ENCODE data around the gene PRELID2. TPM values are rescaled to one million over a fixed set of nuclear protein-coding genes. Genes with fewer than 3 reads are reported as not detected.
"Not testable (repeated sequence)": the region's sequence is repeated elsewhere in the genome, so short reads cannot be mapped to it uniquely, and the experiment has no call there.

Gene PRELID2
- polyA plus RNA-seq, 1 donor, result 29.0 TPM

- H3K4me1 ChIP-seq (ENCODE audit: control insufficient read depth, insufficient read depth, low read length), result peaks cover 8% of the 10 kb centered on the region
- no peak overlapping the region for H3K27ac ChIP-seq (ENCODE audit: low read length)
- H3K27me3 ChIP-seq (ENCODE audit: control insufficient read depth, insufficient read depth, low read length), result no peaks in the 10 kb centered on the region
- H3K4me3 ChIP-seq (ENCODE audit: low read length), result no peak overlapping the region
- H3K9me3 ChIP-seq (ENCODE audit: control insufficient read depth, low read depth, low read length), result no peaks in the 10 kb centered on the region
- DNase-seq, result no peak
- no peaks in the 10 kb centered on the region for H3K36me3 ChIP-seq (ENCODE audit: control insufficient read depth, insufficient read depth, low read length)
Observed at GRCh38 chr5:145841299-145841698, 6.2 kb upstream of the PRELID2 start.

GRCh38 chr5:145840458-145841132, 5.5 kb upstream of the PRELID2 start:
- no CpG with 5 or more reads among the region's 3 CpGs for WGBS (ENCODE audit: insufficient coverage, low lambda C conversion rate)
- no peaks in the 10 kb centered on the region for H3K9me3 ChIP-seq (ENCODE audit: control insufficient read depth, low read depth, low read length)

DNA sequence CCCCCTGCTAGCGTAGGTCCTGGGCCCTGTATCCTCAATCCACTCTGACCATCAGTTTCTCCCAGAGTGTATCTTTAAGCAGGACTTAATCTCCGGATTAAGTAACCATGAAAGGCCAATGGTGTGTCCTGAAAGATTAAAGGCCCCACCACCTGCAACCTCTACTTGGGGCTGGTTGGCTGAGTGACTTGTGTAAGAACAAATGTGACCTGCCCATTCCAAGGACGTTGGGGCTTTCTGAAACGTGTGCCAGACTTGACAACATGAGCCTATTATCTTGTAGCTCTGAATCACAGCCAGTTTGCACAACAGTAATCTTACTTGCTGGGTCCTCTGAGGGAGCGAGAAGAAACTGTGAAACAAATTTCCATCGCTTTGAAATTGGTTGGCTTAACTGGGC, 3.1 kb upstream of the PRELID2 start:
- peak overlapping the region; percentile 27 for H3K27ac ChIP-seq (ENCODE audit: low read length)
- H3K4me3 ChIP-seq (ENCODE audit: low read length), result no peak overlapping the region
- no peaks in the 10 kb centered on the region for H3K36me3 ChIP-seq (ENCODE audit: control insufficient read depth, insufficient read depth, low read length)
- H3K9me3 ChIP-seq (ENCODE audit: control insufficient read depth, low read depth, low read length), result no peaks in the 10 kb centered on the region
- H3K27me3 ChIP-seq (ENCODE audit: control insufficient read depth, insufficient read depth, low read length), result no peaks in the 10 kb centered on the region
- H3K4me1 ChIP-seq (ENCODE audit: control insufficient read depth, insufficient read depth, low read length), result peaks cover 18% of the 10 kb centered on the region
- no CpG with 5 or more reads among the region's 6 CpGs for WGBS (ENCODE audit: insufficient coverage, low lambda C conversion rate)
- DNase-seq, result peak; percentile 64 to 81

More at GRCh38 chr5:145840458-145841132, 5.5 kb upstream of the PRELID2 start:
- H3K36me3 ChIP-seq (ENCODE audit: control insufficient read depth, insufficient read depth, low read length), result no peaks in the 10 kb centered on the region
- H3K27me3 ChIP-seq (ENCODE audit: control insufficient read depth, insufficient read depth, low read length), result no peaks in the 10 kb centered on the region
- DNase-seq, result no peak
- peaks cover 15% of the 10 kb centered on the region for H3K4me1 ChIP-seq (ENCODE audit: control insufficient read depth, insufficient read depth, low read length)
- no peak overlapping the region for H3K4me3 ChIP-seq (ENCODE audit: low read length)
- no peak overlapping the region for H3K27ac ChIP-seq (ENCODE audit: low read length)

GRCh38 chr5:145836241-145836640, 1.1 kb upstream of the PRELID2 start:
- not testable (repeated sequence) for H3K27me3 ChIP-seq (ENCODE audit: control insufficient read depth, insufficient read depth, low read length); H3K9me3 ChIP-seq (ENCODE audit: control insufficient read depth, low read depth, low read length); DNase-seq; H3K4me3 ChIP-seq (ENCODE audit: low read length); H3K36me3 ChIP-seq (ENCODE audit: control insufficient read depth, insufficient read depth, low read length)
- Histone ChIP-seq H3K27ac (ENCODE audit: low read length) (peak overlapping the region; percentile 96), H3K4me1 (ENCODE audit: control insufficient read depth, insufficient read depth, low read length) (peaks cover 21% of the 10 kb centered on the region)
- no CpG with 5 or more reads among the region's 13 CpGs for WGBS (ENCODE audit: insufficient coverage, low lambda C conversion rate)

GRCh38 chr5:145835848-145836239, 702 bp upstream of the PRELID2 start:
- WGBS (ENCODE audit: insufficient coverage, low lambda C conversion rate), result 78% methylated on average over 3 of the region's 18 CpGs
- no peak for DNase-seq

DNA sequence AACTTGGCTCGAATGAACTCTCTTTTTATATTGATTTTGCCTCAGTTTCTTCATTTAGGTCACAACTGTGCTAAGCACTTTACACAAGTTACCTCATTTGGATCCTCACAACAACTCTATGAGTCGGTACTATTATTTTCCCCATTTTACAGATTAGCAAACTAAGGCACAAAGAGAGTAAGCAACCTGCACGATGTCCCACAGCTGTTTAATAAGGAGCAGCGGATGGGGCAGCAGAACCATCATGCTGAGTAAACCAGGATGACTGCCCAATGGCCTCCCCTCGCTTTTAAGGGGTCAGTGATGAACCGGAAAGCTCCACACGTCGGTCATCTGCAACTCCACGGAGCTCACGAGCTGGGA, 607 bp downstream of the PRELID2 start:
- H3K4me1 ChIP-seq (ENCODE audit: control insufficient read depth, insufficient read depth, low read length), result peaks cover 21% of the 10 kb centered on the region

More at GRCh38 chr5:145835848-145836239, 702 bp upstream of the PRELID2 start:
- H3K27ac ChIP-seq (ENCODE audit: low read length), result peak overlapping the region; percentile 96
- H3K36me3 ChIP-seq (ENCODE audit: control insufficient read depth, insufficient read depth, low read length), result no peaks in the 10 kb centered on the region
- H3K4me3 ChIP-seq (ENCODE audit: low read length), result peak overlapping the region; percentile 59
- no peaks in the 10 kb centered on the region for H3K27me3 ChIP-seq (ENCODE audit: control insufficient read depth, insufficient read depth, low read length)
- peaks cover 21% of the 10 kb centered on the region for H3K4me1 ChIP-seq (ENCODE audit: control insufficient read depth, insufficient read depth, low read length)
- H3K9me3 ChIP-seq (ENCODE audit: control insufficient read depth, low read depth, low read length), result no peaks in the 10 kb centered on the region

GRCh38 chr5:145833631-145834200, 1.4 kb downstream of the PRELID2 start:
- H3K4me1 ChIP-seq (ENCODE audit: control insufficient read depth, insufficient read depth, low read length), result peaks cover 20% of the 10 kb centered on the region
- H3K4me3 ChIP-seq (ENCODE audit: low read length), result peak overlapping the region; percentile 59
- H3K27me3 ChIP-seq (ENCODE audit: control insufficient read depth, insufficient read depth, low read length), result no peaks in the 10 kb centered on the region
- peak overlapping the region; percentile 96 for H3K27ac ChIP-seq (ENCODE audit: low read length)
- peak in 1 of 2 donors; percentile 61 for DNase-seq
- H3K36me3 ChIP-seq (ENCODE audit: control insufficient read depth, insufficient read depth, low read length), result peaks cover 2% of the 10 kb centered on the region
- H3K9me3 ChIP-seq (ENCODE audit: control insufficient read depth, low read depth, low read length), result no peaks in the 10 kb centered on the region
- 0% methylated on average over 1 of the region's 10 CpGs for WGBS (ENCODE audit: insufficient coverage, low lambda C conversion rate)

More for the DNA sequence above, 607 bp downstream of the PRELID2 start:
- peak overlapping the region; percentile 96 for H3K27ac ChIP-seq (ENCODE audit: low read length)
- no peaks in the 10 kb centered on the region for H3K36me3 ChIP-seq (ENCODE audit: control insufficient read depth, insufficient read depth, low read length)
- H3K4me3 ChIP-seq (ENCODE audit: low read length), result peak overlapping the region; percentile 59
- WGBS (ENCODE audit: insufficient coverage, low lambda C conversion rate), result no CpG with 5 or more reads among the region's 10 CpGs
- H3K27me3 ChIP-seq (ENCODE audit: control insufficient read depth, insufficient read depth, low read length), result no peaks in the 10 kb centered on the region
- H3K9me3 ChIP-seq (ENCODE audit: control insufficient read depth, low read depth, low read length), result no peaks in the 10 kb centered on the region
- DNase-seq, result no peak

GRCh38 chr5:145830594-145830993, 4.5 kb downstream of the PRELID2 start:
- H3K4me1 ChIP-seq (ENCODE audit: control insufficient read depth, insufficient read depth, low read length), result peaks cover 6% of the 10 kb centered on the region
- no peak for DNase-seq
- WGBS (ENCODE audit: insufficient coverage, low lambda C conversion rate), result 40% methylated on average over 1 of the region's 1 CpG
- H3K27me3 ChIP-seq (ENCODE audit: control insufficient read depth, insufficient read depth, low read length), result no peaks in the 10 kb centered on the region
- H3K4me3 ChIP-seq (ENCODE audit: low read length), result no peak overlapping the region
- H3K36me3 ChIP-seq (ENCODE audit: control insufficient read depth, insufficient read depth, low read length), result peaks cover 2% of the 10 kb centered on the region
- no peak overlapping the region for H3K27ac ChIP-seq (ENCODE audit: low read length)
- no peaks in the 10 kb centered on the region for H3K9me3 ChIP-seq (ENCODE audit: control insufficient read depth, low read depth, low read length)

DNA sequence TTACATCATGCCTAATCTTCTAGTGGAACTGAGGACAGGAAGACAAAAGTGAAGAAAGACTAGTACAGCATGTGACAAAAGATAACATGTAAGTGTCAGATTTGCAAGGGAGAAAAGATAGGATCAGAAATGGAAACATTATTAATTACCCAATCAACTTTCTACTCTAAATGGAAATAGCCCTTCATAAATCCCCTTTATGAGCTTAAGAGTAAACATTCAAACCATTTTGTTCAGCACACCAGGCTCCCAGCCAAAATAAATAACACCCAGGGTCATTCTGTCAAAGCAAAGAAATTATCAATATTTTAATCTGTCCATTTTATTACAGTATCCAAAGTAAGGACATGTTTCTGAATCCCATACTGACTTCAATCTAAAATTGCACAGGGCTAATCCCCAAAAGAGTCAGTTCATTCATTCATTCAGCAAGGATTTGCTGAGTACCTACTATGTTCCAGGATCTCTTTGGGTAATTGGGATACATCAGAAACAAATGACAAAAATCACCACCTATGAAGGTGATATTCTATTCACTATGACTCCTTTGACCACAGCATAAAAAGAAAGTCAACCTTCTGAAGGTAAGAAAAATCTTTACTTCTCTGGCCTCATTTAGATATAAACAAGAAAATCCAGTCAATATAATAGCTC, 5.3 kb downstream of the PRELID2 start:
- H3K36me3 ChIP-seq (ENCODE audit: control insufficient read depth, insufficient read depth, low read length), result peaks cover 2% of the 10 kb centered on the region
- no peaks in the 10 kb centered on the region for H3K27me3 ChIP-seq (ENCODE audit: control insufficient read depth, insufficient read depth, low read length)
- H3K4me3 ChIP-seq (ENCODE audit: low read length), result no peak overlapping the region
- H3K4me1 ChIP-seq (ENCODE audit: control insufficient read depth, insufficient read depth, low read length), result peaks cover 6% of the 10 kb centered on the region
- DNase-seq, result peak; percentile 16 to 29
- H3K9me3 ChIP-seq (ENCODE audit: control insufficient read depth, low read depth, low read length), result no peaks in the 10 kb centered on the region
- H3K27ac ChIP-seq (ENCODE audit: low read length), result no peak overlapping the region

- H3K4me1 ChIP-seq (ENCODE audit: control insufficient read depth, insufficient read depth, low read length), result no peaks in the 10 kb centered on the region
- WGBS (ENCODE audit: insufficient coverage, low lambda C conversion rate), result 71% methylated on average over 3 of the region's 8 CpGs
- H3K4me3 ChIP-seq (ENCODE audit: low read length), result no peak overlapping the region
- no peak overlapping the region for H3K27ac ChIP-seq (ENCODE audit: low read length)
- H3K9me3 ChIP-seq (ENCODE audit: control insufficient read depth, low read depth, low read length), result no peaks in the 10 kb centered on the region
- H3K36me3 ChIP-seq (ENCODE audit: control insufficient read depth, insufficient read depth, low read length), result peaks cover 2% of the 10 kb centered on the region
- peak in 1 of 2 donors; percentile 35 for DNase-seq
- H3K27me3 ChIP-seq (ENCODE audit: control insufficient read depth, insufficient read depth, low read length), result no peaks in the 10 kb centered on the region
Observed at GRCh38 chr5:145826895-145827674, 8.1 kb downstream of the PRELID2 start.

All from large intestine (tissue), 3 donors.